GM18511 (cell line): ENCODE data around the gene NLGN3.
A peak's percentile ranks its signal among the peaks of the same experiment; 100 is the strongest.

ENCODE experiments used
- ATAC-seq: cut with Tn5 transposase; IDR thresholded peaks from one replicate; pipeline ENCODE4 v1.9.1; 2021; ENCODE audit warnings: mild to moderate bottlenecking, moderate library complexity; ENCODE audit not compliant: unreplicated experiment

The NLGN3 gene

GRCh38 chrX:71118032-71118984, 26.3 kb upstream of the NLGN3 start, which contains the start of gene MED12:
Gene MED12, plus strand, starts transcription at chrX:71118596. Its CDS starts 159 bp downstream, at chrX:71118755.
- ATAC-seq, result peak; percentile 93

- ATAC-seq, result peak; percentile 20
Observed at GRCh38 chrX:71118985-71119535, 25.6 kb upstream of the NLGN3 start.

GRCh38 chrX:71128166-71128833, 16.3 kb upstream of the NLGN3 start:
- ATAC-seq, result no peak

GRCh38 chrX:71128915-71129765, 15.5 kb upstream of the NLGN3 start:
- peak; percentile 90 for ATAC-seq

- ATAC-seq, result no peak
Observed at GRCh38 chrX:71131510-71131909, 13.1 kb upstream of the NLGN3 start.

- ATAC-seq, result no peak
Observed at GRCh38 chrX:71140440-71140839, 4.2 kb upstream of the NLGN3 start.

GRCh38 chrX:71143508-71143907, 1.1 kb upstream of the NLGN3 start:
- no peak for ATAC-seq

- no peak for ATAC-seq
Observed at GRCh38 chrX:71147496-71148277, 3.0 kb downstream of the NLGN3 start.

- ATAC-seq, result no peak
Observed at GRCh38 chrX:71148278-71148663, 3.6 kb downstream of the NLGN3 start.

GRCh38 chrX:71151366-71151765, 6.7 kb downstream of the NLGN3 start:
- ATAC-seq, result no peak

- no peak for ATAC-seq
Observed at GRCh38 chrX:71154196-71154595, 9.6 kb downstream of the NLGN3 start.

GRCh38 chrX:71154641-71155040, 10.0 kb downstream of the NLGN3 start:
- ATAC-seq, result no peak

- ATAC-seq, result no peak
Observed at GRCh38 chrX:71158603-71159002, 14.0 kb downstream of the NLGN3 start.

GRCh38 chrX:71159335-71159734, 14.7 kb downstream of the NLGN3 start:
- no peak for ATAC-seq

GRCh38 chrX:71160475-71160874, 15.8 kb downstream of the NLGN3 start:
- no peak for ATAC-seq

- no peak for ATAC-seq
Observed at GRCh38 chrX:71162981-71163380, 18.3 kb downstream of the NLGN3 start.

- ATAC-seq, result no peak
Observed at GRCh38 chrX:71164071-71164470, 19.4 kb downstream of the NLGN3 start.

GRCh38 chrX:71166461-71166860, 21.8 kb downstream of the NLGN3 start:
- no peak for ATAC-seq

GRCh38 chrX:71167031-71167781, 22.6 kb downstream of the NLGN3 start:
- no peak for ATAC-seq
